ENCODE measurements around the gene CACNA1S.

Gene CACNA1S

DNA sequence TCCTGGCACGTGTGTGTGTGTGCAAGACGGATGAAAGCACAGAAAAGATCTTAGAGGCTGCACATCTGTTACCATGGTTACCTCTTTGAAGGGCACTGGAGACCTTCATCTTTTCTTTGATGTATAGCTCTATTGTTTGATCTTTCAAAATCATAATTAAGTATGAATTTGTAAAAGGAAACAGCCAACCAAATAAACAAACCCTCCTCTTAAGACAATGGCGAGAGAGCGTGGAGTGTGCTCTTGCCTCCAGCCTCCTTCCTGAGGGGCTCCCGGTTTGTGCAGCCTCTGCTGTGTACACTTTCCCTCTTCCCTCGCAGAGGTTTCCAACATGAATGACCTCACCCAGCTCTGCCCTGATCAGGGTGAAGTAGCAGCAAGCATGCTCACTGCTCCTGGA is 27.9 kb downstream of the CACNA1S start:
- Histone ChIP-seq H3K36me3 (replicated peaks in 1 of 2; ENCODE audit: control insufficient read depth in 2 of 2, insufficient read depth in 2 of 2, low read length in 2 of 2) (no peaks in the 10 kb centered on the region), H2BK5ac (ENCODE audit: low read length) (no peak overlapping the region), H3K23ac (ENCODE audit: low read depth, low read length, poor library complexity) (no peak overlapping the region), H4K91ac (ENCODE audit: low read depth, low read length, poor library complexity) (no peak overlapping the region), H2AK5ac (ENCODE audit: low read depth, low read length) (no peak overlapping the region), H3K27me3 (ENCODE audit: control insufficient read depth in 3 of 3, insufficient read depth in 3 of 3, low read depth in 1 of 3, low read length in 3 of 3) (no peaks in the 10 kb centered on the region), H3K4me3 (ENCODE audit: low read length in 2 of 2) (no peak overlapping the region), H3K4me1 (ENCODE audit: control insufficient read depth in 2 of 2, insufficient read depth in 1 of 2, low read depth in 1 of 2, low read length in 2 of 2) (peaks cover 7 to 15% of the 10 kb centered on the region in 2 donors), H2BK12ac (ENCODE audit: low read length) (no peak overlapping the region), H3K79me1 (ENCODE audit: low read depth, low read length) (no peaks in the 10 kb centered on the region), H3K9ac (ENCODE audit: low read depth, low read length, poor library complexity) (no peak overlapping the region), H3K4ac (ENCODE audit: low read length) (no peak overlapping the region), H3K27ac (replicated peaks; ENCODE audit: low read length) (no peak overlapping the region), H3K18ac (ENCODE audit: low read length) (no peak overlapping the region), H2BK120ac (ENCODE audit: low read depth, low read length) (no peak overlapping the region), H2AFZ (ENCODE audit: low read length) (peak overlapping the region; percentile 53), H3K4me2 (ENCODE audit: insufficient read depth, low read length, poor library complexity, severe bottlenecking) (no peak overlapping the region), H4K8ac (ENCODE audit: low read depth, low read length) (no peak overlapping the region), H3K14ac (ENCODE audit: low read length) (no peak overlapping the region), H3K9me3 (replicated peaks in 1 of 2; ENCODE audit: control insufficient read depth in 2 of 2, insufficient read depth in 1 of 2, low read depth in 1 of 2, low read length in 2 of 2) (peaks cover 0 to 2% of the 10 kb centered on the region in 2 donors), H2BK15ac (ENCODE audit: low read length) (no peak overlapping the region)
- no CpG with 5 or more reads among the region's 6 CpGs for WGBS, 2 donors (ENCODE audit: extremely low coverage in 2 of 2, insufficient read length in 2 of 2, insufficient replicate concordance in 1 of 2)
- DNase-seq (ENCODE audit: low spot score), result no peak

DNA sequence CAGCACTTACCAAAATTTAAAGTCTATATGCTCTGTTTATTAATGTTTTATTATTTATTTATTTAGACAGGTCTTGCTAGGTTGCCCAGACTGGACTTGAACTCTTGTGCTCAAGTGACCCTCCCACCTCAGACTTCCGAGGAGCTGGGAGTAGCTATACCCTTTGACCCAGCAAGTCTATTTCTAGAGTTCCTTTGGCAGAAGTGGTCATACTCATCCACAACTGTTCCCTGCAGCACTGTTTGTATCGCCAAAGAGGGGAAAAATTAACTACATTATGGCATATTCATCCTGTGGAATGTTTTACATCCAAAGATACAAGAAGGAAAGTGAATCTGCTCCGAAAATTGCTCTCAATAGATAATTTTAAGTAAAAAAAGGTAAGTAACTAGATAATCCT is 28.5 kb downstream of the CACNA1S start:
- Histone ChIP-seq H3K79me1 (ENCODE audit: low read depth, low read length) (no peaks in the 10 kb centered on the region), H2BK120ac (ENCODE audit: low read depth, low read length) (no peak overlapping the region), H3K23ac (ENCODE audit: low read depth, low read length, poor library complexity) (no peak overlapping the region), H2AK5ac (ENCODE audit: low read depth, low read length) (no peak overlapping the region), H2BK12ac (ENCODE audit: low read length) (no peak overlapping the region), H3K4me1 (ENCODE audit: control insufficient read depth in 2 of 2, insufficient read depth in 1 of 2, low read depth in 1 of 2, low read length in 2 of 2) (peaks cover 3 to 12% of the 10 kb centered on the region in 2 donors), H3K27me3 (ENCODE audit: control insufficient read depth in 3 of 3, insufficient read depth in 3 of 3, low read depth in 1 of 3, low read length in 3 of 3) (no peaks in the 10 kb centered on the region), H3K27ac (replicated peaks; ENCODE audit: low read length) (no peak overlapping the region), H3K9me3 (replicated peaks in 1 of 2; ENCODE audit: control insufficient read depth in 2 of 2, insufficient read depth in 1 of 2, low read depth in 1 of 2, low read length in 2 of 2) (peaks cover 0 to 2% of the 10 kb centered on the region in 2 donors), H2AFZ (ENCODE audit: low read length) (no peak overlapping the region), H2BK15ac (ENCODE audit: low read length) (no peak overlapping the region), H4K91ac (ENCODE audit: low read depth, low read length, poor library complexity) (no peak overlapping the region), H3K4ac (ENCODE audit: low read length) (no peak overlapping the region), H3K36me3 (replicated peaks in 1 of 2; ENCODE audit: control insufficient read depth in 2 of 2, insufficient read depth in 2 of 2, low read length in 2 of 2) (no peaks in the 10 kb centered on the region), H3K18ac (ENCODE audit: low read length) (no peak overlapping the region), H3K4me2 (ENCODE audit: insufficient read depth, low read length, poor library complexity, severe bottlenecking) (no peak overlapping the region), H2BK5ac (ENCODE audit: low read length) (no peak overlapping the region), H4K8ac (ENCODE audit: low read depth, low read length) (no peak overlapping the region), H3K14ac (ENCODE audit: low read length) (no peak overlapping the region), H3K9ac (ENCODE audit: low read depth, low read length, poor library complexity) (no peak overlapping the region), H3K4me3 (ENCODE audit: low read length in 2 of 2) (no peak overlapping the region)
- no CpG with 5 or more reads among the region's 3 CpGs for WGBS, 2 donors (ENCODE audit: extremely low coverage in 2 of 2, insufficient read length in 2 of 2, insufficient replicate concordance in 1 of 2)
- no peak for DNase-seq (ENCODE audit: low spot score)

DNA sequence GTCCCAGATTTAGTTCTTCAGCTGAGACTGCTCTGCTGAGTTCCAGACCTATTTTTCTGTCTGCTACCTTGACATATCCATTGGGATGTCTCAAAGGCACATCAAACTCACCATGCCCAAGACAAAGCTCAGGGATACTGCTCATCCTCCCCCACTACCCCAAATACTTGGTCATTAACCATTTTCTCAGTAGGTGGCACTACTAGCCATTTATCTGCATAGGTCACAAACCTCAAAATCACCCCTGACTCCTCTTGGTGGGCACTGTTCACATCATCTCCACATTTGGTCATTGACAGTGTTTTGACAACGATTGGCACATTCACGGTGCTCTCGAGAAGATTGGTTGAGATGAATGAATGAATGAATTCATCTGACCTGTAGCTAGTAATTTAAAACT is 32.1 kb downstream of the CACNA1S start:
- Histone ChIP-seq H3K4me1 (ENCODE audit: control insufficient read depth in 2 of 2, insufficient read depth in 1 of 2, low read depth in 1 of 2, low read length in 2 of 2) (peaks cover 3 to 12% of the 10 kb centered on the region in 2 donors), H4K8ac (ENCODE audit: low read depth, low read length) (no peak overlapping the region), H3K79me1 (ENCODE audit: low read depth, low read length) (no peaks in the 10 kb centered on the region), H2BK12ac (ENCODE audit: low read length) (no peak overlapping the region), H2BK5ac (ENCODE audit: low read length) (no peak overlapping the region), H2AK5ac (ENCODE audit: low read depth, low read length) (no peak overlapping the region), H3K4me2 (ENCODE audit: insufficient read depth, low read length, poor library complexity, severe bottlenecking) (no peak overlapping the region), H2BK15ac (ENCODE audit: low read length) (no peak overlapping the region), H3K4ac (ENCODE audit: low read length) (no peak overlapping the region), H3K4me3 (ENCODE audit: low read length in 2 of 2) (no peak overlapping the region), H3K27me3 (ENCODE audit: control insufficient read depth in 3 of 3, insufficient read depth in 3 of 3, low read depth in 1 of 3, low read length in 3 of 3) (no peaks in the 10 kb centered on the region), H3K14ac (ENCODE audit: low read length) (no peak overlapping the region), H3K9me3 (replicated peaks in 1 of 2; ENCODE audit: control insufficient read depth in 2 of 2, insufficient read depth in 1 of 2, low read depth in 1 of 2, low read length in 2 of 2) (peaks cover 0 to 2% of the 10 kb centered on the region in 2 donors), H2BK120ac (ENCODE audit: low read depth, low read length) (no peak overlapping the region), H4K91ac (ENCODE audit: low read depth, low read length, poor library complexity) (no peak overlapping the region), H3K27ac (replicated peaks; ENCODE audit: low read length) (no peak overlapping the region), H2AFZ (ENCODE audit: low read length) (no peak overlapping the region), H3K18ac (ENCODE audit: low read length) (no peak overlapping the region), H3K36me3 (replicated peaks in 1 of 2; ENCODE audit: control insufficient read depth in 2 of 2, insufficient read depth in 2 of 2, low read length in 2 of 2) (no peaks in the 10 kb centered on the region), H3K23ac (ENCODE audit: low read depth, low read length, poor library complexity) (no peak overlapping the region), H3K9ac (ENCODE audit: low read depth, low read length, poor library complexity) (no peak overlapping the region)
- WGBS, 2 donors (ENCODE audit: extremely low coverage in 2 of 2, insufficient read length in 2 of 2, insufficient replicate concordance in 1 of 2), result no CpG with 5 or more reads among the region's 3 CpGs
- DNase-seq (ENCODE audit: low spot score), result no peak

DNA sequence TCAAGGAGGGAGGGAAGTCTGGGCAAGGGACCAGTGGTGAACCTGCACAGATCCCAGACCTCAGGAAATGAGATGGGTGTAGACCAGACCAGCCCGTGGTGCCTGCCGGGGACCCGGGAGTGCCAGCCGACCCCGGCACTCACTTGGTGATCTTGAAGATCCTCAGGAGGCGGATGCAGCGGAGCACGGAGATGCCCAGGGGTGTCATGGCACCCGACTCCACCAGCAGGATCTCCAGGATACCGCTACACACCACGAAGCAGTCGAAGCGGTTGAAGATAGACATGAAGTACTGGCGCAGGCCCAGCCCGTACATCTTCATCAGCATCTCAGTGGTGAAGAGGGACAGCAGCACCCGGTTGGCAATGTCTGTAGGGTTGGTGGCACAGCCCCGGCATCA is 34.5 kb downstream of the CACNA1S start:
- peak overlapping the region; percentile 34 for H3K23ac ChIP-seq (ENCODE audit: low read depth, low read length, poor library complexity)
- no peak overlapping the region for H3K9ac ChIP-seq (ENCODE audit: low read depth, low read length, poor library complexity)
- no peak for DNase-seq (ENCODE audit: low spot score)
- no peak overlapping the region for H2BK15ac ChIP-seq (ENCODE audit: low read length)
- no peaks in the 10 kb centered on the region for H3K4me1 ChIP-seq (ENCODE audit: control insufficient read depth in 2 of 2, insufficient read depth in 1 of 2, low read depth in 1 of 2, low read length in 2 of 2)
- H2AK5ac ChIP-seq (ENCODE audit: low read depth, low read length), result no peak overlapping the region
- no peaks in the 10 kb centered on the region for H3K27me3 ChIP-seq (ENCODE audit: control insufficient read depth in 3 of 3, insufficient read depth in 3 of 3, low read depth in 1 of 3, low read length in 3 of 3)
- H2AFZ ChIP-seq (ENCODE audit: low read length), result no peak overlapping the region
- no peak overlapping the region for H3K18ac ChIP-seq (ENCODE audit: low read length)
- H3K14ac ChIP-seq (ENCODE audit: low read length), result peak overlapping the region; percentile 23
- H4K8ac ChIP-seq (ENCODE audit: low read depth, low read length), result peak overlapping the region; percentile 66
- H2BK12ac ChIP-seq (ENCODE audit: low read length), result no peak overlapping the region
- H4K91ac ChIP-seq (ENCODE audit: low read depth, low read length, poor library complexity), result no peak overlapping the region
- H3K4me3 ChIP-seq (ENCODE audit: low read length in 2 of 2), result no peak overlapping the region
- H3K9me3 ChIP-seq (replicated peaks in 1 of 2; ENCODE audit: control insufficient read depth in 2 of 2, insufficient read depth in 1 of 2, low read depth in 1 of 2, low read length in 2 of 2), result no peaks in the 10 kb centered on the region
- H3K27ac ChIP-seq (replicated peaks; ENCODE audit: low read length), result no peak overlapping the region
- H3K36me3 ChIP-seq (replicated peaks in 1 of 2; ENCODE audit: control insufficient read depth in 2 of 2, insufficient read depth in 2 of 2, low read length in 2 of 2), result no peaks in the 10 kb centered on the region
- no peak overlapping the region for H2BK5ac ChIP-seq (ENCODE audit: low read length)
- H3K4ac ChIP-seq (ENCODE audit: low read length), result no peak overlapping the region
- no peak overlapping the region for H2BK120ac ChIP-seq (ENCODE audit: low read depth, low read length)
- no peak overlapping the region for H3K4me2 ChIP-seq (ENCODE audit: insufficient read depth, low read length, poor library complexity, severe bottlenecking)
- no CpG with 5 or more reads among the region's 17 CpGs for WGBS, 2 donors (ENCODE audit: extremely low coverage in 2 of 2, insufficient read length in 2 of 2, insufficient replicate concordance in 1 of 2)
- H3K79me1 ChIP-seq (ENCODE audit: low read depth, low read length), result no peaks in the 10 kb centered on the region

Data from neuronal stem cell (in vitro differentiated cells).